Glutamatergic neuron (in vitro differentiated cells): Measurements from ENCODE around the gene SULT1C3. TPM values are rescaled to one million over a fixed set of nuclear protein-coding genes. Genes with fewer than 3 reads are reported as not detected.

ENCODE experiments used
- DNase-seq: peaks from one replicate; pipeline ENCODE4 v3.0.0; 2022
- H3K27ac Mint-ChIP-seq: one replicate; pipeline ENCODE4 v1.8.0; 2020; ENCODE audit warnings: mild to moderate bottlenecking, mixed read lengths, inconsistent platforms; ENCODE audit not compliant: unreplicated experiment
- H3K27me3 Mint-ChIP-seq: one replicate; pipeline ENCODE4 v1.8.0; 2020; ENCODE audit warnings: mild to moderate bottlenecking, moderate library complexity, mixed read lengths, inconsistent platforms; ENCODE audit not compliant: unreplicated experiment
- H3K36me3 Mint-ChIP-seq: one replicate; pipeline ENCODE4 v1.8.0; 2020; ENCODE audit warnings: mild to moderate bottlenecking, mixed read lengths, inconsistent platforms; ENCODE audit not compliant: unreplicated experiment
- H3K4me1 Mint-ChIP-seq: one replicate; pipeline ENCODE4 v1.8.0; 2020; ENCODE audit warnings: mild to moderate bottlenecking, low read depth, mixed read lengths, inconsistent platforms; ENCODE audit not compliant: unreplicated experiment
- H3K4me3 Mint-ChIP-seq: one replicate; pipeline ENCODE4 v1.8.0; 2020; ENCODE audit warnings: mild to moderate bottlenecking, mixed read lengths, inconsistent platforms; ENCODE audit not compliant: unreplicated experiment
- H3K9me3 Mint-ChIP-seq: one replicate; pipeline ENCODE4 v1.8.0; 2020; ENCODE audit warnings: mild to moderate bottlenecking, moderate library complexity, mixed read lengths, inconsistent platforms; ENCODE audit not compliant: unreplicated experiment
- CTCF ChIP-seq: fragments of 200-600 bp; sonication (generic); IDR thresholded peaks from one replicate; pipeline ENCODE4 v1.5.0; 2021; ENCODE audit not compliant: partially characterized antibody, unreplicated experiment
- total RNA-seq: library from RNA; stranded (reverse); fragmentation: NEBNext Ultra II Directional; extraction: Animal tissue kit (Norgen Biotek cat#: 25700); gene quantifications from one replicate; pipeline ENCODE4 v1.2.1, GENCODE V29; 2021; ENCODE audit not compliant: unreplicated experiment

Gene SULT1C3
- total RNA-seq, 1 donor from 2014 or later: not detected

- Mint-ChIP-seq H3K4me1 (no peaks in the 10 kb centered on the region), H3K27ac (no peak overlapping the region), H3K9me3 (no peaks in the 10 kb centered on the region), H3K36me3 (no peaks in the 10 kb centered on the region), H3K4me3 (no peak overlapping the region), H3K27me3 (peaks cover 3% of the 10 kb centered on the region)
- DNase-seq: no peak
- TF ChIP-seq CTCF: no peak
These were observed 47.4 kb downstream of the SULT1C3 start for GRCh38 chr2:108287169-108287568.

DNA sequence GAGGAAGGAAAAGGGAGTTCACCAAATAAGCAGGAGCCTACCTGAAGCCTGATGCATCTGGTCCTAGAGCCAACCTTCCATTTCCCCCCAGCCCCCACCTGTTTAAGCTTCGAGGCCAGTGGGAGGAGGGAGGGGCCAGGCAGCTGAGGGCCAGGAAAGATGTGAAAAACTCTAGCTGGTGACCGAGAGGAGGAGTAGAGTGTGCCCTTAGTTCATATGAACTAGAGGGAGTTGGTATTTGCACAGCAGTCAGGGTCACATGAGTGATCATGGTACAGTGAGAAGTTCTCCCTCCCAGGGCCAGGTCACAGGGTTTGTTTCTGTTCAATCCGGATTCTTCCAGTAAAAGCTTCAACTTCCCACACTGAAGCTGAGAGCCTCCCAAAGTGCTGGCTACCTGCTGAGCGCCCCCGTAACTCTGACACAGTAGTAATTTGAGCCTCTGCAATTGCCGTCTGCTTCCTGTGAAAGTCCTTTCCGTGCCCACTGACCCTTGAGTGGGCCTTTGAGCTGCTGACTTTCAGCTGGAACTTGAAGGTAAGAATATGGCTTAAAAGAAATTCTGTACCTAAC, 48.9 kb downstream of the SULT1C3 start, which contains the start of gene SULT1C2:
TSS of gene SULT1C2 (plus strand) at position 362 of the 573 bp plus-strand sequence. CDS start 4,773 bp downstream, outside the sequence.
- H3K36me3 Mint-ChIP-seq: no peaks in the 10 kb centered on the region
- no peak within 1 kb of the TSS for H3K27ac Mint-ChIP-seq
- no peak for DNase-seq
- H3K4me3 Mint-ChIP-seq: no peak within 1 kb of the TSS
- H3K27me3 Mint-ChIP-seq: peaks cover 3% of the 10 kb centered on the region
- no peak for TF ChIP-seq CTCF
- H3K4me1 Mint-ChIP-seq: no peaks in the 10 kb centered on the region
- no peaks in the 10 kb centered on the region for H3K9me3 Mint-ChIP-seq

- peaks cover 2% of the 10 kb centered on the region for H3K27me3 Mint-ChIP-seq
- H3K4me1 Mint-ChIP-seq: no peaks in the 10 kb centered on the region
- TF ChIP-seq CTCF: no peak
- no peaks in the 10 kb centered on the region for H3K9me3 Mint-ChIP-seq
- H3K36me3 Mint-ChIP-seq: peaks cover 4% of the 10 kb centered on the region
- no peak overlapping the region for H3K4me3 Mint-ChIP-seq
- no peak for DNase-seq
- no peak overlapping the region for H3K27ac Mint-ChIP-seq
These were observed 54.1 kb downstream of the SULT1C3 start for GRCh38 chr2:108293850-108294249.

DNA sequence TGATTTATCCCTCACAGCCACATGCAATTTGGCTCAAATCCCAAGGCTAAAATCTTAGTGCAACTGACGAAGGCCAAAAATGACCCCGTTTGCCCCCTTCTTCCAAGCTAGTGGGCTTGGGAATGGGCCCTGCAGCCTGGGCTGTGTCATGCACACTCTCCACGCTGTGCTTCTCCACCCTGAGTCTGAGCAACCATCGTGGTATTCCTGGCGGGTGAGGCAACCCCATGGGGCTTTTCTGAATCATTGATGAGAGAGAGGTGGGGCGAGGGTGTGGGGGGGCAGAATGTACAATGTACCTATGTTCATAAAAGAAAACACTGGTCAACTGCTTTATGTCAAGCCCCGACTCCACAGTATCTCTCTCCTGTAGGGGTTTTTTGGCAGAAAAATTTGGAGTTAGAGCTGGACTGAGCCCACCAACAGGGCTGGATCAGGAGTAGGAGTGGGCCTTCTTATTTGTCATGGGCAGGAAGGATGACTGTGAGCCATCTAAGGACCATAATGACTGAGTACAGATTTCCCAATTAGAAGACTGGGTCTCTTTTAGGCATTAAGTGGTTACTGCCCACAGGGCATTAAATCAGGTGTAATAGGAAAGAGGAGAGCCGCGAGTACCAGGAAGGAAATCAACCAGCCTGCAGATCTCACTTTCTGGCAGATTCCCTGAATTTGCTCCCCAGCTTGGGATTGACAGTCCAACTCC, 57.8 kb downstream of the SULT1C3 start:
- Mint-ChIP-seq H3K27me3 (peaks cover 2% of the 10 kb centered on the region), H3K4me1 (no peaks in the 10 kb centered on the region), H3K9me3 (no peaks in the 10 kb centered on the region), H3K4me3 (no peak overlapping the region), H3K36me3 (peaks cover 8% of the 10 kb centered on the region), H3K27ac (no peak overlapping the region)
- no peak for DNase-seq
- no peak for TF ChIP-seq CTCF

GRCh38 chr2:108301558-108301957, 61.8 kb downstream of the SULT1C3 start:
- TF ChIP-seq CTCF: no peak
- Mint-ChIP-seq H3K27me3 (peaks cover 2% of the 10 kb centered on the region), H3K4me1 (no peaks in the 10 kb centered on the region), H3K27ac (no peak overlapping the region), H3K36me3 (peaks cover 8% of the 10 kb centered on the region), H3K4me3 (no peak overlapping the region), H3K9me3 (no peaks in the 10 kb centered on the region)
- no peak for DNase-seq
